ENCODE results near the gene PARM1. TPM values are rescaled to one million over a fixed set of nuclear protein-coding genes. Genes with fewer than 3 reads are reported as not detected.

PARM1 gene
- total RNA-seq, 1 donor: 0.63 TPM

GRCh38 chr4:75005727-75006126 lies 72.8 kb downstream of the PARM1 start:
- no peak for TF ChIP-seq CTCF (IDR thresholded peaks at IDR 0.05; ENCODE audit: insufficient read depth, low read length)
- H3K4me3 ChIP-seq (ENCODE audit: low read depth, low read length): no peak overlapping the region
- no peak for DNase-seq (ENCODE audit: low read depth)

GRCh38 chr4:75007891-75008290 lies 75.0 kb downstream of the PARM1 start:
- no peak overlapping the region for H3K4me3 ChIP-seq (ENCODE audit: low read depth, low read length)
- DNase-seq (ENCODE audit: low read depth): no peak
- no peak for TF ChIP-seq CTCF (IDR thresholded peaks at IDR 0.05; ENCODE audit: insufficient read depth, low read length)

- TF ChIP-seq CTCF (IDR thresholded peaks at IDR 0.05; ENCODE audit: insufficient read depth, low read length): no peak
- DNase-seq (ENCODE audit: low read depth): no peak
- H3K4me3 ChIP-seq (ENCODE audit: low read depth, low read length): no peak overlapping the region
Observed at GRCh38 chr4:75009138-75009537, 76.2 kb downstream of the PARM1 start.

GRCh38 chr4:75011131-75011795 lies 78.3 kb downstream of the PARM1 start:
- no peak for DNase-seq (ENCODE audit: low read depth)
- H3K4me3 ChIP-seq (ENCODE audit: low read depth, low read length): no peak overlapping the region
- TF ChIP-seq CTCF (IDR thresholded peaks at IDR 0.05; ENCODE audit: insufficient read depth, low read length): no peak

GRCh38 chr4:75015627-75016026 lies 82.7 kb downstream of the PARM1 start:
- H3K4me3 ChIP-seq (ENCODE audit: low read depth, low read length): no peak overlapping the region
- TF ChIP-seq CTCF (IDR thresholded peaks at IDR 0.05; ENCODE audit: insufficient read depth, low read length): no peak
- no peak for DNase-seq (ENCODE audit: low read depth)

GRCh38 chr4:75016472-75016871 lies 83.6 kb downstream of the PARM1 start:
- TF ChIP-seq CTCF (IDR thresholded peaks at IDR 0.05; ENCODE audit: insufficient read depth, low read length): no peak
- DNase-seq (ENCODE audit: low read depth): no peak
- H3K4me3 ChIP-seq (ENCODE audit: low read depth, low read length): no peak overlapping the region

Measured in fibroblast of the aortic adventitia (primary cell).